Right renal pelvis (tissue), 4 donors: ENCODE measurements around the gene NUDT13. TPM values are rescaled to one million over a fixed set of nuclear protein-coding genes. Genes with fewer than 3 reads are reported as not detected.
"Not testable (repeated sequence)": the region's sequence is repeated elsewhere in the genome, so short reads cannot be mapped to it uniquely, and the experiment has no call there.

Experiments
- DNase-seq, 4 donors: peaks; one replicate each; pipeline ENCODE4 v3.0.0-alpha.2; 2013; ENCODE audit warnings: low read depth in 4 of 4, low spot score in 3 of 4, missing footprints in 1 of 4
- polyA plus RNA-seq, 4 donors: library from polyadenylated mRNA; unstranded; fragments of 120-200 nt; gene quantifications; one replicate each; pipeline ENCODE4 v1.2.1, GENCODE V29; 2013; ENCODE audit not compliant: insufficient read length in 4 of 4

Gene NUDT13
- polyA plus RNA-seq, 4 donors, result 4.8 to 7.0 (median 5.5) TPM

- DNase-seq, result no peak
These were observed 13.0 kb upstream of the NUDT13 start for GRCh38 chr10:73097305-73097670.

- DNase-seq, result no peak
These were observed 11.1 kb upstream of the NUDT13 start for GRCh38 chr10:73099141-73099540.

- DNase-seq, result no peak
These were observed 4.0 kb upstream of the NUDT13 start for GRCh38 chr10:73106301-73106700.

GRCh38 chr10:73109248-73109652 is 1.0 kb upstream of the NUDT13 start:
- DNase-seq, result not testable (repeated sequence)

GRCh38 chr10:73112032-73112431 is 1.8 kb downstream of the NUDT13 start:
- not testable (repeated sequence) for DNase-seq

GRCh38 chr10:73113551-73113950 is 3.3 kb downstream of the NUDT13 start:
- DNase-seq, result no peak

GRCh38 chr10:73116017-73116416 is 5.8 kb downstream of the NUDT13 start:
- no peak for DNase-seq

- DNase-seq, result no peak
These were observed 7.9 kb downstream of the NUDT13 start for GRCh38 chr10:73117976-73118743.

- DNase-seq, result no peak
These were observed 9.2 kb downstream of the NUDT13 start for GRCh38 chr10:73119457-73119856.

- no peak for DNase-seq
These were observed 9.7 kb downstream of the NUDT13 start for GRCh38 chr10:73119952-73120351.

GRCh38 chr10:73126343-73126742 is 16.1 kb downstream of the NUDT13 start:
- DNase-seq, result no peak

- no peak for DNase-seq
These were observed 21.0 kb downstream of the NUDT13 start for GRCh38 chr10:73131301-73131700.

GRCh38 chr10:73131913-73132686 is 21.8 kb downstream of the NUDT13 start:
- no peak for DNase-seq

GRCh38 chr10:73134727-73135126 is 24.5 kb downstream of the NUDT13 start:
- DNase-seq, result no peak

GRCh38 chr10:73136627-73137026 is 26.4 kb downstream of the NUDT13 start:
- no peak for DNase-seq

- DNase-seq, result no peak
These were observed 29.0 kb downstream of the NUDT13 start for GRCh38 chr10:73139251-73139650.

- no peak for DNase-seq
These were observed 31.3 kb downstream of the NUDT13 start for GRCh38 chr10:73141603-73142002.

GRCh38 chr10:73150633-73151413 is 40.6 kb downstream of the NUDT13 start:
- not testable (repeated sequence) for DNase-seq

GRCh38 chr10:73152009-73152408 is 41.8 kb downstream of the NUDT13 start:
- no peak for DNase-seq

- DNase-seq, result no peak
These were observed 45.8 kb downstream of the NUDT13 start for GRCh38 chr10:73156054-73156453.

- peak in 3 of 4 donors; percentile 25 to 33 (median 31) for DNase-seq
These were observed 48.9 kb downstream of the NUDT13 start for GRCh38 chr10:73159038-73159648.
